ENCODE measurements around the gene SLC8A3. TPM values are rescaled to one million over a fixed set of nuclear protein-coding genes. Genes with fewer than 3 reads are reported as not detected.

The SLC8A3 gene
- total RNA-seq, 4 donors from 2014 or later = 0.49 to 1.5 (median 0.92) TPM

DNA sequence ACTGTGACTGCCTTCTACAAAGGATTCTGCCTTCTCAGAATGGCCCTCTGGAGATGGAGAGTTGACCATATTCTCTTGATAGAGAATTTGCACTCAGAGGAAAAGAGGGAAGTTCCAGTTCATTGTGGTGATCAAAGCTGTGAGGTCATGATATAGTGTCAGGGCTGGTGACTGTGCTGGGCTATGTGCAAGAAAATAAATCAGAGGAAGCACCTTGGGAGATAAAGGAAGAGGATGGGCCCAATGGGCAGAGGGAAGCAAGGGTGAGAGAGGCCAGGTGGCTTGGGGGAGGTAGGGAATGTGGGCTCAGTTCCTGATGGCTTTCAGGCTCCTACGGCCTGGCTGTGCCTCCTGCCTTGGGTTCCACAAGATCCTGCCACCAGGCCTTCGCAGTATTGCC is 145.8 kb downstream of the SLC8A3 start:
- no peak for ATAC-seq
- no peak for TF ChIP-seq EP300 (IDR thresholded peaks at IDR 0.05)
- TF ChIP-seq POLR2A (IDR thresholded peaks at IDR 0.05) = no peak
- TF ChIP-seq POLR2AphosphoS5 (IDR thresholded peaks at IDR 0.05) = no peak
- TF ChIP-seq, protein P1, sequence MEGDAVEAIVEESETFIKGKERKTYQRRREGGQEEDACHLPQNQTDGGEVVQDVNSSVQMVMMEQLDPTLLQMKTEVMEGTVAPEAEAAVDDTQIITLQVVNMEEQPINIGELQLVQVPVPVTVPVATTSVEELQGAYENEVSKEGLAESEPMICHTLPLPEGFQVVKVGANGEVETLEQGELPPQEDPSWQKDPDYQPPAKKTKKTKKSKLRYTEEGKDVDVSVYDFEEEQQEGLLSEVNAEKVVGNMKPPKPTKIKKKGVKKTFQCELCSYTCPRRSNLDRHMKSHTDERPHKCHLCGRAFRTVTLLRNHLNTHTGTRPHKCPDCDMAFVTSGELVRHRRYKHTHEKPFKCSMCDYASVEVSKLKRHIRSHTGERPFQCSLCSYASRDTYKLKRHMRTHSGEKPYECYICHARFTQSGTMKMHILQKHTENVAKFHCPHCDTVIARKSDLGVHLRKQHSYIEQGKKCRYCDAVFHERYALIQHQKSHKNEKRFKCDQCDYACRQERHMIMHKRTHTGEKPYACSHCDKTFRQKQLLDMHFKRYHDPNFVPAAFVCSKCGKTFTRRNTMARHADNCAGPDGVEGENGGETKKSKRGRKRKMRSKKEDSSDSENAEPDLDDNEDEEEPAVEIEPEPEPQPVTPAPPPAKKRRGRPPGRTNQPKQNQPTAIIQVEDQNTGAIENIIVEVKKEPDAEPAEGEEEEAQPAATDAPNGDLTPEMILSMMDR (IDR thresholded peaks at IDR 0.05) = no peak
- H3K36me3 ChIP-seq = no peaks in the 10 kb centered on the region
- H3K9me3 ChIP-seq = no peaks in the 10 kb centered on the region
- no peak overlapping the region for H3K4me3 ChIP-seq
- no peaks in the 10 kb centered on the region for H3K4me1 ChIP-seq
- H3K27ac ChIP-seq = no peak overlapping the region
- H3K27me3 ChIP-seq = peaks cover 30% of the 10 kb centered on the region
- whole genome bisulfite sequencing, 2 donors (ENCODE audit: low coverage in 1 of 2) = 77 to 100% methylated on average over 1 to 2 of the region's 2 CpGs

DNA sequence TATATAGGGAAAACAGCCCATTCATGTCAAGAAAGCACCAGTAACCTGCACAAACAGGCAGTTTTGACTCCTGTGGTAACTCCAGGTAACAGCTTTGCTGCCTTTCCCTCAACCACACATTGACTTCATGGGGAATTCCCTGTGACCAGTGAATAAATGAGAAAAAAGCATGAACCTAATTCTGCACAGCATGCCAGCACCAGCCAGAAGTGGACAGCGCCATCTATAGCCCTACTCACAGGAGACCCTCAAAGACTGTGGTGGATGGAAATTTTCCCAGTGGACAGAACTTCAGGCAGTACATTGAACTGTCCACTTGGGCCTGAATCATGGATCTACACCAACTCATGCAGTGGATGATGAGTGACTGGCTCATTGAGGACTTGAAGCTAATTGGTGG is 152.1 kb downstream of the SLC8A3 start:
- Histone ChIP-seq H3K9me3 (no peaks in the 10 kb centered on the region), H3K27me3 (peaks cover 30% of the 10 kb centered on the region), H3K36me3 (no peaks in the 10 kb centered on the region), H3K27ac (no peak overlapping the region), H3K4me1 (no peaks in the 10 kb centered on the region), H3K4me3 (no peak overlapping the region)
- 20 to 60% methylated on average over 1 of the region's 1 CpG for WGBS, 2 donors (ENCODE audit: low coverage in 1 of 2)
- no peak for ATAC-seq
- TF ChIP-seq POLR2AphosphoS5 (IDR thresholded peaks at IDR 0.05) (no peak), POLR2A (IDR thresholded peaks at IDR 0.05) (no peak)
- TF ChIP-seq, protein P1 (IDR thresholded peaks at IDR 0.05) = no peak

DNA sequence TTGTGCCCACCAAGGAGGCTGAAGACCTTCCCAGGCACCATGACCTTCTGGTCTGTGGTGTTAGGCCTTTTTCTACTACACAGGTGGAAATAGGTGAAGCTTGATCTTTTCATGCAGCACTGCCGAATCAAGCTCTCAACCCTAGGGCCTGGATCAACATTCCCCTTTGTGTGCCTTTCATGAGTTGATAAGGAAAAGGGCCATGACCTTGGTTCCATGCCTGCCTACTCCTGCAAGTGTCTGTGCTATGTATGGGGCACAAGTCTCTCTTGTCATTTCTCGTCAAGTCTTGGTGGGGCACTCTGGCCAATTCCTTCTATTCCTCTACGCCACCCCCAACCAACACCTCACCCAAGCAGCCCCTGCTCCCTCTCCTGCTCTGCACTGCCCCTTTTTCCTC is 154.5 kb downstream of the SLC8A3 start:
- Histone ChIP-seq H3K9me3 (no peaks in the 10 kb centered on the region), H3K27ac (no peak overlapping the region), H3K27me3 (peaks cover 19% of the 10 kb centered on the region), H3K36me3 (no peaks in the 10 kb centered on the region), H3K4me3 (no peak overlapping the region), H3K4me1 (no peaks in the 10 kb centered on the region)
- TF ChIP-seq, protein P1 (IDR thresholded peaks at IDR 0.05) = no peak
- no peak for TF ChIP-seq EP300 (IDR thresholded peaks at IDR 0.05)
- no peak for ATAC-seq
- 90 to 100% methylated on average over 1 to 3 of the region's 3 CpGs for WGBS, 2 donors (ENCODE audit: low coverage in 1 of 2)

DNA sequence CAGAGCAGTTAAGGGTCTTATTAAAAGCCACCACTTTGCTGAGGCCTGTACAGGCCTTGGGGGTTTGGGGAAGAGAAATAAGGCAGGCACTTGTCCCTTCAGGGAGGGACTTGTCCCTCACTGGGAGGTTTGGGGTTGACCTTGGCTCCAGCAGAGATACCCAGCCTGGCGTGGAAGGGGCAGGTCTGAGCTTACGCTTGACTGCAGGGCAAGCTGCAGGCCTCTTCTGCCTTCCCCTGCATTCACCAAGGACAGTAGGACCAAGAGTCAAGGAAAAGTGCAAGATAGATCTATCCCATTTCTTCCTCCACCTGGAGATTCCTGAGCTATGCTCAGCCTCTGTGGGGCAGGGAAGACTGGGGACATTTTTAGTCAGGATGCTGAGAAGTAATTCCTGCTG is 155.2 kb downstream of the SLC8A3 start:
- TF ChIP-seq EP300 (IDR thresholded peaks at IDR 0.05) = no peak
- TF ChIP-seq POLR2A (IDR thresholded peaks at IDR 0.05) = no peak
- TF ChIP-seq POLR2AphosphoS5 (IDR thresholded peaks at IDR 0.05) = no peak
- TF ChIP-seq, protein P1 (IDR thresholded peaks at IDR 0.05) = no peak
- Histone ChIP-seq H3K4me3 (no peak overlapping the region), H3K36me3 (no peaks in the 10 kb centered on the region), H3K27me3 (peaks cover 23% of the 10 kb centered on the region), H3K4me1 (no peaks in the 10 kb centered on the region), H3K9me3 (no peaks in the 10 kb centered on the region), H3K27ac (no peak overlapping the region)
- no peak for ATAC-seq
- no CpG with 5 or more reads among the region's 2 CpGs for WGBS, 2 donors (ENCODE audit: low coverage in 1 of 2)

DNA sequence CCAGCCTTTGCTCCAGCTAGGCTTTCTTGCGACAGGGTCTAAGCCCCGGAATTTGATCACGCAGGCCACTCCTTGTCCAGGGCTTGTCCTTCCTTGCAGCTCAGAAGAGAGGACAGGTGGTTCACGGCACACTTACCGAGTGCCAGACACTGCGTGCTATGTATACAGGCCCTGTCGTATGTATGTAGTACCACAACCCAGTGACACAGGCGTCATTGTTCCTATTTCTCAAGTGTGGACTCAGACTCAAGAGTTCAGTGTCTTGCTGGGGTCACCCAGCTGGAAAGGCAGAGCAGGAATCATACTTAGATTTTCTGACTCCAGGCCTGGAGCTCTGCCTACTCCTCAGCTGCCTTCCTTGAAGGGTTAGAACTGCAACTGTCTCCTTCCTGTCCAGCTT is 155.6 kb downstream of the SLC8A3 start:
- no peaks in the 10 kb centered on the region for H3K4me1 ChIP-seq
- WGBS, 2 donors (ENCODE audit: low coverage in 1 of 2) = 86 to 100% methylated on average over 2 to 3 of the region's 8 CpGs
- H3K27me3 ChIP-seq = peaks cover 26% of the 10 kb centered on the region
- H3K4me3 ChIP-seq = no peak overlapping the region
- H3K9me3 ChIP-seq = no peaks in the 10 kb centered on the region
- TF ChIP-seq, protein P1 (IDR thresholded peaks at IDR 0.05) = no peak
- TF ChIP-seq POLR2AphosphoS5 (IDR thresholded peaks at IDR 0.05) (no peak), EP300 (IDR thresholded peaks at IDR 0.05) (no peak), POLR2A (IDR thresholded peaks at IDR 0.05) (no peak)
- ATAC-seq = no peak
- H3K27ac ChIP-seq = no peak overlapping the region
- no peaks in the 10 kb centered on the region for H3K36me3 ChIP-seq

All from gastroesophageal sphincter (tissue), 4 donors.